HG03565 (cell line): ENCODE results near the gene ARHGDIB.

Experiments used
- ATAC-seq: cut with Tn5 transposase; IDR thresholded peaks from one replicate; pipeline ENCODE4 v1.9.1; 2021; ENCODE audit warnings: mild to moderate bottlenecking, moderate library complexity; ENCODE audit not compliant: unreplicated experiment

ARHGDIB gene

GRCh38 chr12:14961466-14962152 is at the start of gene ARHGDIB:
Gene ARHGDIB (minus strand): TSS chr12:14961601. CDS start chr12:14950712, 10,889 bp downstream.
- peak; percentile 55 for ATAC-seq

- no peak for ATAC-seq
These were observed 49.8 kb upstream of the ARHGDIB start for GRCh38 chr12:15011162-15011561.

- ATAC-seq, result no peak
These were observed 46.1 kb upstream of the ARHGDIB start for GRCh38 chr12:15007551-15007950.

GRCh38 chr12:15005064-15005463 is 43.7 kb upstream of the ARHGDIB start:
- no peak for ATAC-seq

- ATAC-seq, result no peak
These were observed 43.0 kb upstream of the ARHGDIB start for GRCh38 chr12:15004421-15004820.

- no peak for ATAC-seq
These were observed 40.5 kb upstream of the ARHGDIB start for GRCh38 chr12:15001733-15002382.

- no peak for ATAC-seq
These were observed 39.2 kb upstream of the ARHGDIB start for GRCh38 chr12:15000575-15000974.

- no peak for ATAC-seq
These were observed 38.4 kb upstream of the ARHGDIB start for GRCh38 chr12:14999695-15000365.

GRCh38 chr12:14999021-14999694 is 37.8 kb upstream of the ARHGDIB start:
- ATAC-seq, result no peak

- no peak for ATAC-seq
These were observed 36.6 kb upstream of the ARHGDIB start for GRCh38 chr12:14997998-14998397.

- no peak for ATAC-seq
These were observed 34.4 kb upstream of the ARHGDIB start for GRCh38 chr12:14995583-14996425.

GRCh38 chr12:14994610-14995009 is 33.2 kb upstream of the ARHGDIB start:
- ATAC-seq, result no peak

GRCh38 chr12:14993537-14994266 is 32.3 kb upstream of the ARHGDIB start:
- no peak for ATAC-seq

GRCh38 chr12:14993117-14993516 is 31.7 kb upstream of the ARHGDIB start:
- ATAC-seq, result no peak

- no peak for ATAC-seq
These were observed 31.3 kb upstream of the ARHGDIB start for GRCh38 chr12:14992673-14993072.

- ATAC-seq, result peak; percentile 42
These were observed 29.7 kb upstream of the ARHGDIB start for GRCh38 chr12:14991069-14991468.

GRCh38 chr12:14989790-14990189 is 28.4 kb upstream of the ARHGDIB start:
- no peak for ATAC-seq

- no peak for ATAC-seq
These were observed 26.6 kb upstream of the ARHGDIB start for GRCh38 chr12:14988035-14988434.

- ATAC-seq, result no peak
These were observed 25.0 kb upstream of the ARHGDIB start for GRCh38 chr12:14986449-14986848.

- no peak for ATAC-seq
These were observed 23.4 kb upstream of the ARHGDIB start for GRCh38 chr12:14984766-14985285.
